Neutrophil (primary cell): ENCODE data around the gene EFNA2.

Experiments
- H3K27ac ChIP-seq: fragments of 200-600 bp; sonication (generic); 2 replicates; pipeline ENCODE4 v1.5.1; 2016; ENCODE audit warnings: mild to moderate bottlenecking, moderate library complexity
- H3K27me3 ChIP-seq: fragments of 200-600 bp; sonication (generic); 2 replicates; pipeline ENCODE4 v1.6.0; 2016; ENCODE audit warnings: mild to moderate bottlenecking
- H3K36me3 ChIP-seq: fragments of 200-600 bp; sonication (generic); 2 replicates; pipeline ENCODE4 v1.5.1; 2017
- H3K4me1 ChIP-seq, 2 experiments: fragments of 200-600 bp in 1 of 2; sonication (generic) in 1 of 2; 1 replicate in 1 of 2; 2 replicates in 1 of 2; pipeline versions ENCODE4 v1.5.1 to v1.6.1; 2013 to 2016; ENCODE audit warnings: low read depth in 1 of 2, low read length in 1 of 2, mild to moderate bottlenecking in 1 of 2, moderate library complexity in 1 of 2; ENCODE audit not compliant: control insufficient read depth in 1 of 2, insufficient read depth in 1 of 2
- H3K4me3 ChIP-seq, 2 experiments: fragments of 200-600 bp in 1 of 2; sonication (generic) in 1 of 2; 1 replicate in 1 of 2; 2 replicates in 1 of 2; pipeline ENCODE4 v1.5.1; 2013 to 2016; ENCODE audit warnings: low read depth in 1 of 2, low read length in 1 of 2, mild to moderate bottlenecking in 1 of 2, moderate library complexity in 1 of 2
- H3K9me3 ChIP-seq: fragments of 200-600 bp; sonication (generic); 2 replicates; pipeline ENCODE4 v1.5.1; 2016
- CTCF ChIP-seq: fragments of 200-600 bp; sonication (generic); IDR thresholded peaks from 2 replicates; pipeline ENCODE4 v1.5.1; 2016; ENCODE audit warnings: antibody characterized with exemption

Gene EFNA2

GRCh38 chr19:1349211-1349610, 63.5 kb downstream of the EFNA2 start:
- no peak overlapping the region for H3K4me3 ChIP-seq
- TF ChIP-seq CTCF = no peak
- peaks cover 1 to 2% of the 10 kb centered on the region in 2 experiments for H3K4me1 ChIP-seq
- H3K27me3 ChIP-seq = peaks cover 10% of the 10 kb centered on the region
- H3K27ac ChIP-seq = no peak overlapping the region
- no peaks in the 10 kb centered on the region for H3K9me3 ChIP-seq
- H3K36me3 ChIP-seq = no peaks in the 10 kb centered on the region

- Histone ChIP-seq H3K27ac (no peak overlapping the region), H3K27me3 (peaks cover 15% of the 10 kb centered on the region), H3K4me3 (no peak overlapping the region), H3K36me3 (no peaks in the 10 kb centered on the region), H3K9me3 (no peaks in the 10 kb centered on the region), H3K4me1 (peaks cover 13 to 14% of the 10 kb centered on the region in 2 experiments)
- TF ChIP-seq CTCF = no peak
Measured at GRCh38 chr19:1350867-1351266, 65.2 kb downstream of the EFNA2 start.
